Measurements from ENCODE around the gene PGAP6. TPM values are rescaled to one million over a fixed set of nuclear protein-coding genes. Genes with fewer than 3 reads are reported as not detected.

PGAP6 gene
- total and polyA plus RNA-seq, 2 of the 4 experiments (the other 2 are of a cell fraction): 49.1 to 124 TPM

DNA sequence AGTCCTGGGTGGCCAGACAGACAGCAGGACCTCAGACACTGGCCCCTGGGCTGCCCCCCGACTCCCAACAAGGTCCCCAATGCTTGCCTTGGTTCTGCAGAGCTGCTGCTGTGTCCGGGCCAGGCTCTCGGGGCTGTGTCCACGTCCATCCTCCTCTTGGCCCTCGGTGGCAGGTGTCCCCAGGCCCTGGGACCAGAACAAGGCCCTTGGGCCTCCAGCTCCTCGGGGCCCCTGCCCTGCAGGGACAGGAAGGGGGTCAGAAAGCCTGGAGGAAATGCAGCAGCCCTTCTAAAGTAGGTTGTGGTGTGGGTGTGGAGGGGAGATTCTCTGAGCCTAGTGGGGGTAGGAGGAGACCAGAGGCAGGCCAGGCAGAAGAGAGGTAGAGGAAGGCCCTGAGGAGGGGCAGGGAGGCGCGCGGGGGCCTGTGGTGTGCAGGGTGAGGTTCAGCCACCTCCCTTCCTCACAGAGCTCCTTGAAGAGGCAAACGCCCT is 26.8 kb downstream of the PGAP6 start:
- in situ Hi-C loops (cut with MboI; ENCODE audit: low sequenced_read_pairs): no loop called here
- Histone ChIP-seq H4K5ac (ENCODE audit: low read depth, low read length) (no peak overlapping the region), H3K4ac (ENCODE audit: low read depth, low read length) (no peak overlapping the region), H3K27ac (ENCODE audit: insufficient read depth, low read length) (no peak overlapping the region), H4K8ac (ENCODE audit: low read depth in 2 of 2, low read length in 2 of 2) (no peak overlapping the region), H3K9me3 (ENCODE audit: control insufficient read depth, insufficient read depth, low read length) (no peaks in the 10 kb centered on the region), H3K36me3 (ENCODE audit: control insufficient read depth, insufficient read depth, low read length) (peaks cover 3% of the 10 kb centered on the region; the same call in 1 of the 2 replicates), H3K23ac (ENCODE audit: low read depth, low read length) (no peak overlapping the region), H3K14ac (replicated peaks; ENCODE audit: low read depth, low read length) (no peak overlapping the region), H4K20me1 (ENCODE audit: insufficient read depth, low read length) (peaks cover 4% of the 10 kb centered on the region; the same call in 1 of the 2 replicates), H3K18ac (ENCODE audit: low read depth, low read length) (no peak overlapping the region), H2AK9ac (replicated peaks; ENCODE audit: low read depth, low read length, poor library complexity) (no peak overlapping the region), H3K79me1 (ENCODE audit: low read depth in 1 of 2, low read length in 2 of 2) (peaks cover 16 to 19% of the 10 kb centered on the region in 2 experiments), H3K56ac (ENCODE audit: extremely low read depth, insufficient read depth, low read length) (no peak overlapping the region), H2BK5ac (ENCODE audit: low read depth, low read length, poor library complexity, severe bottlenecking) (no peak overlapping the region), H4K91ac (ENCODE audit: insufficient read depth, low read depth, low read length) (no peak overlapping the region), H3K9me1 (ENCODE audit: insufficient read depth, low read length) (0 out of 2 replicates have a peak, but pooled peaks cover 3% of the 10 kb centered on the region), H2BK15ac (ENCODE audit: low read depth, low read length) (no peak overlapping the region), H2BK20ac (ENCODE audit: low read depth, low read length) (no peak overlapping the region), H2AFZ (replicated peaks; ENCODE audit: low read length, poor library complexity) (no peak overlapping the region), H3K9ac (ENCODE audit: low read depth, low read length) (no peak overlapping the region), H3K4me2 (ENCODE audit: low read depth, low read length) (no peak overlapping the region), H3K27me3 (ENCODE audit: control insufficient read depth, insufficient read depth, low read length) (no peaks in the 10 kb centered on the region), H3K4me3 (ENCODE audit: insufficient read depth, low read depth, low read length) (no peak overlapping the region), H2BK120ac (ENCODE audit: low read depth, low read length) (no peak overlapping the region), H2AK5ac (ENCODE audit: low read depth, low read length) (no peak overlapping the region), H3K4me1 (ENCODE audit: control insufficient read depth, insufficient read depth, low read length) (peaks cover 3% of the 10 kb centered on the region; the same call in 1 of the 2 replicates)
- DNase-seq: no peak
- ChIA-PET CTCF (no interaction called here), POLR2A (ENCODE audit: unreplicated experiment) (no interaction called here)
- TF ChIP-seq FOS (IDR thresholded peaks at IDR 0.05; ENCODE audit: low read depth, low read length): no peak
- TF ChIP-seq CEBPB (IDR thresholded peaks at IDR 0.05; ENCODE audit: low read depth, low read length): no peak
- TF ChIP-seq NFE2L2 (IDR thresholded peaks at IDR 0.05; ENCODE audit: low read depth, low read length): no peak
- TF ChIP-seq POLR2A (IDR thresholded peaks at IDR 0.05; ENCODE audit: low read depth, low read length): no peak
- no peak for TF ChIP-seq MAZ (IDR thresholded peaks at IDR 0.05; ENCODE audit: borderline replicate concordance, low read depth, low read length)
- no peak for TF ChIP-seq RFX5 (IDR thresholded peaks at IDR 0.05; ENCODE audit: low read depth, low read length)
- TF ChIP-seq, protein P1, sequence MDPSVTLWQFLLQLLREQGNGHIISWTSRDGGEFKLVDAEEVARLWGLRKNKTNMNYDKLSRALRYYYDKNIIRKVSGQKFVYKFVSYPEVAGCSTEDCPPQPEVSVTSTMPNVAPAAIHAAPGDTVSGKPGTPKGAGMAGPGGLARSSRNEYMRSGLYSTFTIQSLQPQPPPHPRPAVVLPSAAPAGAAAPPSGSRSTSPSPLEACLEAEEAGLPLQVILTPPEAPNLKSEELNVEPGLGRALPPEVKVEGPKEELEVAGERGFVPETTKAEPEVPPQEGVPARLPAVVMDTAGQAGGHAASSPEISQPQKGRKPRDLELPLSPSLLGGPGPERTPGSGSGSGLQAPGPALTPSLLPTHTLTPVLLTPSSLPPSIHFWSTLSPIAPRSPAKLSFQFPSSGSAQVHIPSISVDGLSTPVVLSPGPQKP (IDR thresholded peaks at IDR 0.05; ENCODE audit: borderline replicate concordance, low read depth, low read length): no peak
- TF ChIP-seq, protein P2, sequence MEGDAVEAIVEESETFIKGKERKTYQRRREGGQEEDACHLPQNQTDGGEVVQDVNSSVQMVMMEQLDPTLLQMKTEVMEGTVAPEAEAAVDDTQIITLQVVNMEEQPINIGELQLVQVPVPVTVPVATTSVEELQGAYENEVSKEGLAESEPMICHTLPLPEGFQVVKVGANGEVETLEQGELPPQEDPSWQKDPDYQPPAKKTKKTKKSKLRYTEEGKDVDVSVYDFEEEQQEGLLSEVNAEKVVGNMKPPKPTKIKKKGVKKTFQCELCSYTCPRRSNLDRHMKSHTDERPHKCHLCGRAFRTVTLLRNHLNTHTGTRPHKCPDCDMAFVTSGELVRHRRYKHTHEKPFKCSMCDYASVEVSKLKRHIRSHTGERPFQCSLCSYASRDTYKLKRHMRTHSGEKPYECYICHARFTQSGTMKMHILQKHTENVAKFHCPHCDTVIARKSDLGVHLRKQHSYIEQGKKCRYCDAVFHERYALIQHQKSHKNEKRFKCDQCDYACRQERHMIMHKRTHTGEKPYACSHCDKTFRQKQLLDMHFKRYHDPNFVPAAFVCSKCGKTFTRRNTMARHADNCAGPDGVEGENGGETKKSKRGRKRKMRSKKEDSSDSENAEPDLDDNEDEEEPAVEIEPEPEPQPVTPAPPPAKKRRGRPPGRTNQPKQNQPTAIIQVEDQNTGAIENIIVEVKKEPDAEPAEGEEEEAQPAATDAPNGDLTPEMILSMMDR (conservative IDR thresholded peaks at IDR 0.05; ENCODE audit: low read depth, low read length): no peak
- no peak for TF ChIP-seq CHD1 (IDR thresholded peaks at IDR 0.05; ENCODE audit: low read depth, low read length)
- TF ChIP-seq SMC3 (IDR thresholded peaks at IDR 0.05; ENCODE audit: low read depth, low read length): no peak
- no peak for TF ChIP-seq MXI1 (IDR thresholded peaks at IDR 0.05; ENCODE audit: borderline replicate concordance, low read depth, low read length)
- TF ChIP-seq MAFK (IDR thresholded peaks at IDR 0.05; ENCODE audit: low read depth, low read length): no peak
- TF ChIP-seq RCOR1 (IDR thresholded peaks at IDR 0.05; ENCODE audit: insufficient replicate concordance, low read length): no peak
- no TSS peak for BruUV-seq (replicated peaks)
- ATAC-seq (ENCODE audit: low read depth): no peak
- intact Hi-C loops (cut with micrococcal nuclease): no loop called here
- dilution Hi-C loops (cut with HindIII; ENCODE audit: low sequenced_read_pairs, unreplicated experiment): no loop called here
- WGBS, 2 experiments (ENCODE audit: extremely low coverage in 2 of 2, insufficient read length in 1 of 2): 89% methylated on average over 3 of the region's 10 CpGs; no CpG with 5 or more reads in 1 of the 2 experiments
